ENCODE data around the gene IPP. TPM values are rescaled to one million over a fixed set of nuclear protein-coding genes. Genes with fewer than 3 reads are reported as not detected.

The IPP gene
- total RNA-seq, 1 donor from 2014 or later: 18.4 TPM

Other genes starting within 250 kb of the IPP start
- 649 and 1,374 TPM in 2 replicates for gene PRDX1, start 228.8 kb downstream of the IPP start, total RNA-seq
- 101 and 183 TPM in 2 replicates for gene AKR1A1, start 199.8 kb downstream of the IPP start, total RNA-seq
- 31.4 and 46.4 TPM in 2 replicates for gene NASP, start 166.6 kb downstream of the IPP start, total RNA-seq
- 0.52 and 1.1 TPM in 2 replicates for gene CCDC17, start 126.6 kb downstream of the IPP start, total RNA-seq
- gene GPBP1L1, start 64.1 kb downstream of the IPP start, total RNA-seq: 126 and 140 TPM in 2 replicates
- 13.2 and 14.4 TPM in 2 replicates for gene TMEM69, start 62.5 kb downstream of the IPP start, total RNA-seq
- gene MAST2, start 53.0 kb upstream of the IPP start, total RNA-seq: 8.2 and 24.8 TPM in 2 replicates

All from renal cortical epithelial cell (primary cell).